Mucosa of descending colon (tissue), 3 donors: ENCODE data around the gene SKA3. TPM values are rescaled to one million over a fixed set of nuclear protein-coding genes. Genes with fewer than 3 reads are reported as not detected.

Source experiments
- ATAC-seq: fragments of 200-7000 bp; cut with Tn5 transposase; one replicate; pipeline ENCODE4 v1.9.1; 2020; ENCODE audit warnings: mild to moderate bottlenecking, moderate library complexity
- DNase-seq, 3 donors: peaks; one replicate each; pipeline ENCODE4 v3.0.0-alpha.2; 2020
- H3K36me3 ChIP-seq: fragments of 200-600 bp; one replicate; pipeline ENCODE4 v1.8.0; 2021; ENCODE audit warnings: low read depth, mild to moderate bottlenecking
- H3K4me1 ChIP-seq: fragments of 200-600 bp; one replicate; pipeline ENCODE4 v1.8.0; 2021; ENCODE audit warnings: low read depth, mild to moderate bottlenecking
- H3K4me3 ChIP-seq: fragments of 200-600 bp; one replicate; pipeline ENCODE4 v1.8.0; 2021; ENCODE audit warnings: mild to moderate bottlenecking
- H3K9me3 ChIP-seq: fragments of 200-600 bp; one replicate; pipeline ENCODE4 v1.8.0; 2021; ENCODE audit warnings: mild to moderate bottlenecking
- CTCF ChIP-seq: fragments of 200-600 bp; IDR thresholded peaks from one replicate; pipeline ENCODE4 v1.8.0; 2022; ENCODE audit warnings: antibody characterized with exemption, mild to moderate bottlenecking
- intact Hi-C, 2 donors: fragments of 100-400 bp; cut with DNase I in 1 of 2; cut with micrococcal nuclease in 1 of 2; formaldehyde crosslinking; loops; one replicate each; pipeline versions ENCODE4 v1.11.0 to v1.11.1; 2022; cut with DNase I, micrococcal nuclease
- total RNA-seq, 3 donors: library from RNA; stranded (reverse); fragmentation: NEBNext Ultra II Directional in 2 of 3; extraction: Animal tissue kit (Norgen Biotek cat#: 25700) in 2 of 3; gene quantifications; one replicate each; pipeline versions ENCODE4 v1.2.1 to v1.2.4, GENCODE V29; 2021 to 2023
- donor health status: DM: no; HTN: no; CAD: no; lungs with moderate emphysema.
- donor health status: DM: no; HTN: no; CAD: no.
- donor health status: DM: no; HTN: yes; CAD: no.

Gene SKA3
- total RNA-seq, 3 donors from 2014 or later: 1.3 to 7.2 (median 2.4) TPM

DNA sequence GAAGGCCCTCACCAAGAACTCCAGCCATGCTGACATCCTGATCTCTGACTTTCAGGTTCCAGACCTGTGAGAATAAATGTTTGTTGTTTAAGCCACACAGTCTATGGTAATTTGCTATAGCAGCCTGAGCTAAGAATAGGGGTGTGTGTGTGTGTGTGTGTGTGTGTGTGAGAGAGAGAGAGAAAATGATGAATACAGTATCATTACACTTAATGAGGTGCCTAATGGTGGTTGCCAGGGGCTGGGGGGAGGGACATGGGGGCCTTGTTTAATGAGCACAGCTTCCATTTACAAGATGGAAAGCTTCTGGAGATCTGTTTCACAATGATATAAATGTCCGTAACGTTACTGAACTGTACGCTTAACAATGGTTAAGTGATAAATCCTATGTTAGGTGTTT, 61.1 kb downstream of the SKA3 start:
- intact Hi-C loops: loop anchor here in 1 of 2 donors (10.0 kb wide), 1 partner anchor 360 kb away; no protein-coding TSS in a partner anchor
- Histone ChIP-seq H3K36me3 (no peaks in the 10 kb centered on the region), H3K9me3 (no peaks in the 10 kb centered on the region), H3K4me3 (no peak overlapping the region), H3K4me1 (no peaks in the 10 kb centered on the region)
- no peak for DNase-seq
- ATAC-seq: no peak
- TF ChIP-seq CTCF: no peak

DNA sequence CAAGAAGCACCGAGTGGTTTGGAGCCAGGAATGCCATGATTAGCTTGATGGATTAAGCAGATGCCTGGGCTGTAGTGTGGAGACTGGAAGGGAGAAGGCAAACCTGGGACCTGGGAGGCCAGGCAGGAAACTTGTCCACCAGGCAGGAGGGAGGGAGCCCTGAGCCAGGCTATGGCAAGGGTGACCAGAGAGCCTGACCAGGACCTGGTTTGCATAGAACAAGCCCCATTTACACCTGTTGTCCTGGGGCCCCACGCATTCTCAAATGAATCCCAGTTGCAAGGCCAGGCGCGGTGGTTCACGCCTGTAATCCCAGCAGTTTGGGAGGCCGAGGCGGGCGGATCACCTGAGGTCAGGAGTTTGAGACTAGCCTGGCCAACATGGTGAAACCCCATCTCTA, 64.8 kb downstream of the SKA3 start:
- no peak for ATAC-seq
- TF ChIP-seq CTCF: no peak

GRCh38 chr13:21109168-21109567, 67.2 kb downstream of the SKA3 start:
- Histone ChIP-seq H3K9me3 (no peaks in the 10 kb centered on the region), H3K4me3 (no peak overlapping the region), H3K36me3 (no peaks in the 10 kb centered on the region), H3K4me1 (no peaks in the 10 kb centered on the region)
- DNase-seq (no peak), ATAC-seq (no peak)
- intact Hi-C loops: no loop called here
- no peak for TF ChIP-seq CTCF

More for the DNA sequence above, 64.8 kb downstream of the SKA3 start:
- Histone ChIP-seq H3K4me1 (no peaks in the 10 kb centered on the region), H3K36me3 (no peaks in the 10 kb centered on the region), H3K4me3 (no peak overlapping the region), H3K9me3 (no peaks in the 10 kb centered on the region)
- intact Hi-C loops: loop anchor here in 1 of 2 donors (10.0 kb wide), 1 partner anchor 363 kb away; no protein-coding TSS in a partner anchor
- DNase-seq: no peak

DNA sequence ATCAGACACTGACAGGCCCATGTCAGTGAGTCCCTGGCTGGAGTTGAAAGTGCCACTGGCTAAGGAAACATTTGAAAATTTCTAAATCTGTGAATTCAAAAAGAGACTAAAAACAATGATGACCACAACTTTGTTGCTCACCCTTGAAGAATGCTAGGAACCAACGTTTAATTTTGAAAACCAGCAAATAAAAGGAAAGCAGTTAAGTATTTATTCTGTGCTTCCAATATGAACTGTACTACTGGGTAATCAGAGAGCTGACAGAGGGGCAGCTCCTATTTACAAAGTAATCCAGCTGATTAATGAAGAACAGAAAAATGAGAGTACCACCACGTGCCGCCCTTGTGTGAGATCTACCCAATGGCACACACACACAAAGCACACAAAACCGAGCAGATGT, 70.3 kb downstream of the SKA3 start:
- H3K9me3 ChIP-seq: no peaks in the 10 kb centered on the region
- no peaks in the 10 kb centered on the region for H3K36me3 ChIP-seq
- DNase-seq (no peak), ATAC-seq (no peak)
- no peaks in the 10 kb centered on the region for H3K4me1 ChIP-seq
- no peak overlapping the region for H3K4me3 ChIP-seq
- no peak for TF ChIP-seq CTCF
- intact Hi-C loops: no loop called here

DNA sequence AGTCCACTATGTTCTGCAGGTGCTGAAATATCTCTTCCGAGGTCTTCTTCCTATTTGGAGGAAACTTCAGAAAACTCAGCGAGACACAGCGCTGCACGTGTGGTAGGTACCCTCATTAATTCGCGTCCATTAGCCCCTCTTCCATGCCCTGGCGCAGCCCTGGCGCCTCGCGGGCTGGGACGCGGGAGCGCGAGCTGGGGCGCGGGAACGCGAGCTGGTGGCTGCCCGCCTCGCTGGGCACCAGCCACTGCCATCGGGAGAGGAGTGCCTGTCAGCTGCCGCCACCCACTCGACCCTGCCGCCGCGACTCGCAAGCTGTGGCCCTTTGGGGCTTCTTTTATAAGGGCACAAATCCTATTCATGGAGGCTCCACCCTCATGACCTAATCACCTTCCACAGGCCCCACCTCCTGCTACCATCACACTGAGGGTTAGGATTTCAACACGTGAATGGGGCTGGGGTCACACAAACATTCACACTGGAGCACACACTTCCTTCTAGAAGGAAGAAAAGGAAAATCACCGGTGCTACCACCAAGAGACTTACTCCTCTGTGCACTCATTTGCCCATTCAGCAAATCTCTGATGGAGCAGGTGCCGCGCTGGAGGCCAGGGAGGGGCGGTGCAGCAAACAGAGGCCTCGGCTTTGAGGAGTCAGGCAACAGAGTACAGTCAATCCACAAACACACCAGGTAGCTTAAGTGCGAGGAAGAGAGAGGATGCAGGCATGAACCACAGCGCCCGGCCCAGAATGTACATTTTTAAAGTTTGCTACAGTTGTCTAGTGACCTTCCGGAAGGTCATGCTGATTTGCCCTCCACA, 71.9 kb downstream of the SKA3 start:
- intact Hi-C loops: no loop called here
- no peak for ATAC-seq
- Histone ChIP-seq H3K4me3 (no peak overlapping the region), H3K4me1 (no peaks in the 10 kb centered on the region), H3K9me3 (no peaks in the 10 kb centered on the region), H3K36me3 (no peaks in the 10 kb centered on the region)
- TF ChIP-seq CTCF: no peak
- DNase-seq: no peak

Other genes starting within 250 kb of the SKA3 start
- gene LATS2, start 115.0 kb downstream of the SKA3 start, total RNA-seq: 10 to 100 TPM in 2 of 3 donors, 1 to 10 TPM in 1; 9.1 to 25.9 (median 10.3) TPM
- 100 to 1,000 TPM; 205 to 221 (median 211) TPM for gene SAP18, start 36.4 kb downstream of the SKA3 start, total RNA-seq
- gene MRPL57, start 106 bp upstream of the SKA3 start, total RNA-seq: 10 to 100 TPM; 11.9 to 16.1 (median 13.8) TPM